Endothelial cell of umbilical vein (primary cell): ENCODE measurements around the gene ABTB1. TPM values are rescaled to one million over a fixed set of nuclear protein-coding genes. Genes with fewer than 3 reads are reported as not detected.

Source experiments
- BruUV-seq: library from RNA; stranded (reverse); fragments of 400-500 nt; replicated peaks from 2 replicates; lab custom pipeline; 2021; lab: Mats Ljungman, UMichigan
- CTCF ChIA-PET: fragments of 300-600, 350-600 bp; sonication (Branson Sonifier 250); formaldehyde crosslinking; loops from one replicate; lab custom pipeline; 2021; ENCODE audit warnings: antibody characterized with exemption, inconsistent platforms; lab: Charles Lee
- POLR2A ChIA-PET: fragments of 300-600, 350-600 bp; sonication (Branson Sonifier 250); formaldehyde crosslinking; loops from one replicate; lab custom pipeline; 2021; ENCODE audit warnings: antibody characterized with exemption, inconsistent platforms; lab: Charles Lee
- DNase-seq: peaks from one replicate; pipeline ENCODE4 v3.0.0-alpha.2; 2011; ENCODE audit warnings: low read depth, low spot score
- FAIRE-seq: peaks from 2 replicates; lab custom pipeline; 2011; peaks lifted over from hg19 to GRCh38; lab: Jason Lieb, UNC
- H2AFZ ChIP-seq: 2 replicates; pipeline ENCODE4 v1.6.0; 2012; ENCODE audit warnings: low read depth, low read length, control low read depth, inconsistent platforms
- H3K27ac ChIP-seq: 2 replicates; pipeline ENCODE4 v1.5.1; 2011; ENCODE audit warnings: low read depth, mild to moderate bottlenecking, control low read depth, low read length, moderate library complexity; ENCODE audit not compliant: insufficient read depth
- H3K27me3 ChIP-seq, 2 experiments: 2 replicates each; pipeline versions ENCODE4 v1.6.0 to v1.6.1; 2011; ENCODE audit warnings: low read length in 2 of 2, mixed read lengths in 1 of 2; ENCODE audit not compliant: control insufficient read depth in 2 of 2, insufficient read depth in 2 of 2
- H3K36me3 ChIP-seq, 2 experiments: 2 replicates in 1 of 2; 3 replicates in 1 of 2; pipeline ENCODE4 v1.5.1; 2011; ENCODE audit warnings: low read length in 2 of 2, mild to moderate bottlenecking in 1 of 2, moderate library complexity in 1 of 2; ENCODE audit not compliant: control insufficient read depth in 2 of 2, insufficient read depth in 2 of 2; ENCODE audit errors: extremely low read depth in 1 of 2
- H3K4me1 ChIP-seq: 3 replicates; pipeline ENCODE4 v1.5.1; 2011; ENCODE audit warnings: mild to moderate bottlenecking, low read length; ENCODE audit not compliant: control insufficient read depth, insufficient read depth; ENCODE audit errors: extremely low read depth
- H3K4me2 ChIP-seq: 2 replicates; pipeline ENCODE4 v1.6.1; 2011; ENCODE audit warnings: low read length, control low read depth, mixed read lengths; ENCODE audit not compliant: insufficient read depth
- H3K4me3 ChIP-seq, 3 experiments: fragments of 200-600 bp in 1 of 3; sonication (generic), shearing (Covaris generic) in 1 of 3; replicated peaks in 1 of 3; 2 replicates each; pipeline ENCODE4 v1.5.1; 2011 to 2016; ENCODE audit warnings: control low read depth in 3 of 3, low read length in 3 of 3, mild to moderate bottlenecking in 2 of 3, inconsistent platforms in 1 of 3, low read depth in 1 of 3, moderate library complexity in 1 of 3; ENCODE audit not compliant: insufficient read depth in 1 of 3
- H3K79me2 ChIP-seq: 2 replicates; pipeline ENCODE4 v1.6.0; 2012; ENCODE audit warnings: low read length, inconsistent platforms; ENCODE audit not compliant: control insufficient read depth, insufficient read depth
- H3K9ac ChIP-seq: replicated peaks from 2 replicates; pipeline ENCODE3; 2011; ENCODE audit warnings: low read length, control low read depth; ENCODE audit not compliant: insufficient read depth; ENCODE audit errors: extremely low read depth
- H3K9me1 ChIP-seq: replicated peaks from 3 replicates; pipeline ENCODE4 v1.6.0; 2011; ENCODE audit warnings: mild to moderate bottlenecking, low read length; ENCODE audit not compliant: control insufficient read depth, insufficient read depth; ENCODE audit errors: extremely low read depth
- H3K9me3 ChIP-seq: replicated peaks from 2 replicates; pipeline ENCODE4 v1.5.1; 2012; ENCODE audit warnings: low read length, inconsistent platforms; ENCODE audit not compliant: control insufficient read depth, insufficient read depth
- H4K20me1 ChIP-seq: replicated peaks from 2 replicates; pipeline ENCODE3; 2011; ENCODE audit warnings: mild to moderate bottlenecking, low read length; ENCODE audit not compliant: control insufficient read depth, insufficient read depth; ENCODE audit errors: extremely low read depth
- EZH2 ChIP-seq: IDR thresholded peaks from 2 replicates; pipeline ENCODE4 v1.6.1; 2012; ENCODE audit warnings: borderline replicate concordance, low read depth, mild to moderate bottlenecking, moderate library complexity, low read length, inconsistent platforms; ENCODE audit not compliant: severe bottlenecking
- FOS ChIP-seq: IDR thresholded peaks from 2 replicates; pipeline ENCODE4 v1.6.1; 2011; ENCODE audit warnings: mild to moderate bottlenecking, low read length, moderate library complexity, borderline replicate concordance; ENCODE audit not compliant: insufficient read depth
- GATA2 ChIP-seq: IDR thresholded peaks from 2 replicates; pipeline ENCODE4 v1.7.0; 2011; ENCODE audit warnings: low read depth, mild to moderate bottlenecking, moderate library complexity, mixed read lengths, low read length; ENCODE audit not compliant: insufficient read length, insufficient read depth
- JUN ChIP-seq: IDR thresholded peaks from 2 replicates; pipeline ENCODE4 v1.6.1; 2011; ENCODE audit warnings: borderline replicate concordance, low read depth; ENCODE audit not compliant: insufficient read length, insufficient read depth
- MYC ChIP-seq: IDR thresholded peaks from one replicate; pipeline ENCODE4 v1.6.1; 2011; ENCODE audit warnings: mild to moderate bottlenecking, low read depth, low read length
- POLR2A ChIP-seq: IDR thresholded peaks from 2 replicates; pipeline ENCODE4 v1.6.1; 2012; ENCODE audit warnings: low read depth, mild to moderate bottlenecking, control low read depth, low read length
- POLR2AphosphoS5 ChIP-seq: IDR thresholded peaks from 2 replicates; pipeline ENCODE4 v1.6.1; 2012; ENCODE audit warnings: low read depth, mild to moderate bottlenecking, control low read depth, low read length, moderate library complexity; ENCODE audit not compliant: insufficient read depth
- dilution Hi-C: fragments of 300-500 bp; cut with MboI; formaldehyde crosslinking; loops from one replicate; pipeline ENCODE4 v1.15.0; 2019; ENCODE audit warnings: low sequenced_read_pairs; ENCODE audit not compliant: extremely low pct_ligation_motif_present
- intact Hi-C: fragments of 100-400 bp; cut with micrococcal nuclease; formaldehyde crosslinking; loops from one replicate; pipeline ENCODE4 v1.10.0; 2022
- polyA plus RNA-seq, 4 experiments: library from polyadenylated mRNA; depleted of rRNA in 3 of 4; stranded (reverse) in 3 of 4; unstranded in 1 of 4; fragments of >200 nt; gene quantifications; 2 replicates each; pipeline versions ENCODE4 v1.2.1 to v1.2.3, GENCODE V29; 2011 to 2012; ENCODE audit warnings: missing spikeins in 1 of 4
- total RNA-seq: library from RNA; stranded (reverse); gene quantifications from 2 replicates; pipeline ENCODE4 v1.2.3, GENCODE V29; 2021
- TF ChIP-seq, protein P1 (sequence below): IDR thresholded peaks from 2 replicates; pipeline ENCODE4 v1.6.1; 2011; ENCODE audit not compliant: insufficient read depth, insufficient read length
- TF ChIP-seq, protein P2 (sequence below), 2 donors: IDR thresholded peaks; 1 replicate in 1 of 2; 2 replicates in 1 of 2; pipeline ENCODE4 v1.5.1; 2011; ENCODE audit warnings: low read length in 2 of 2, mild to moderate bottlenecking in 2 of 2, moderate library complexity in 2 of 2, control low read depth in 1 of 2, inconsistent platforms in 1 of 2, low read depth in 1 of 2; ENCODE audit not compliant: insufficient read depth in 1 of 2; ENCODE audit errors: extremely low read depth in 1 of 2

Gene ABTB1
- total and polyA plus RNA-seq, 2 donors (not counting 3 experiments of a cell fraction or from before 2014, with no cell fraction given): 15.2 to 25.1 TPM

DNA sequence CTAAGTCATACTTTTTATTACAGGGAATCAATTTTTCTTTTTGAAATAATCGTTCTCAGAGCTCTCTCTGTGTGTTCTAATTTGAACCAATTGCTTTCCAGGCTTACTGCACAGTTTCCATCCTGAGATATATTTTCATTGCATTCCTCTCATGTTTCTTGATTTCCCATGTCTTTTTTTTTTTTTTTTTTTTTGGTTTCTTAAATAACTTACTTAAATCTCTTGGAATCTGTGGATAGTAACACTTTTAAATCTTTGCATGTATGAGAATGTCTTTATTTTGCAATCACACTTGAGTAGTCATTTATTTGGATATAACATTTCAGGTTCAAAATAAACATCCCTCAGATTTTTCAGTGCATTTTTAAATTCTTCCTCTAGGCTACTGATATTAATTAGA lies 14.5 kb upstream of the ABTB1 start:
- ChIA-PET POLR2A (no interaction called here), CTCF (interaction anchor here (0.9 to 1.1 kb wide), 2 partner anchors 9 to 165 kb away, joined by 3 to 5 read pairs; no protein-coding TSS in a partner anchor)
- Histone ChIP-seq H3K4me3 (no peak overlapping the region), H3K36me3 (no peaks in the 10 kb centered on the region), H3K4me2 (no peak overlapping the region), H3K79me2 (no peaks in the 10 kb centered on the region), H2AFZ (no peak overlapping the region), H3K9me3 (no peaks in the 10 kb centered on the region), H3K9me1 (no peaks in the 10 kb centered on the region), H3K27ac (no peak overlapping the region), H3K9ac (no peak overlapping the region), H4K20me1 (no peaks in the 10 kb centered on the region), H3K4me1 (no peaks in the 10 kb centered on the region), H3K27me3 (peaks cover 0 to 6% of the 10 kb centered on the region in 2 experiments)
- FAIRE-seq (no peak), DNase-seq (no peak)
- TF ChIP-seq EZH2 (no peak), POLR2A (no peak)
- TF ChIP-seq, protein P1, sequence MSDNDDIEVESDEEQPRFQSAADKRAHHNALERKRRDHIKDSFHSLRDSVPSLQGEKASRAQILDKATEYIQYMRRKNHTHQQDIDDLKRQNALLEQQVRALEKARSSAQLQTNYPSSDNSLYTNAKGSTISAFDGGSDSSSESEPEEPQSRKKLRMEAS: no peak
- TF ChIP-seq, protein P2, sequence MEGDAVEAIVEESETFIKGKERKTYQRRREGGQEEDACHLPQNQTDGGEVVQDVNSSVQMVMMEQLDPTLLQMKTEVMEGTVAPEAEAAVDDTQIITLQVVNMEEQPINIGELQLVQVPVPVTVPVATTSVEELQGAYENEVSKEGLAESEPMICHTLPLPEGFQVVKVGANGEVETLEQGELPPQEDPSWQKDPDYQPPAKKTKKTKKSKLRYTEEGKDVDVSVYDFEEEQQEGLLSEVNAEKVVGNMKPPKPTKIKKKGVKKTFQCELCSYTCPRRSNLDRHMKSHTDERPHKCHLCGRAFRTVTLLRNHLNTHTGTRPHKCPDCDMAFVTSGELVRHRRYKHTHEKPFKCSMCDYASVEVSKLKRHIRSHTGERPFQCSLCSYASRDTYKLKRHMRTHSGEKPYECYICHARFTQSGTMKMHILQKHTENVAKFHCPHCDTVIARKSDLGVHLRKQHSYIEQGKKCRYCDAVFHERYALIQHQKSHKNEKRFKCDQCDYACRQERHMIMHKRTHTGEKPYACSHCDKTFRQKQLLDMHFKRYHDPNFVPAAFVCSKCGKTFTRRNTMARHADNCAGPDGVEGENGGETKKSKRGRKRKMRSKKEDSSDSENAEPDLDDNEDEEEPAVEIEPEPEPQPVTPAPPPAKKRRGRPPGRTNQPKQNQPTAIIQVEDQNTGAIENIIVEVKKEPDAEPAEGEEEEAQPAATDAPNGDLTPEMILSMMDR (IDR thresholded peaks at IDR 0.05; ENCODE audit: extremely low read depth in 1 of 2, insufficient read depth in 1 of 2, low read depth in 1 of 2, low read length in 2 of 2): no peak
- intact Hi-C loops: no loop called here
- BruUV-seq: no TSS peak
- dilution Hi-C loops: no loop called here

DNA sequence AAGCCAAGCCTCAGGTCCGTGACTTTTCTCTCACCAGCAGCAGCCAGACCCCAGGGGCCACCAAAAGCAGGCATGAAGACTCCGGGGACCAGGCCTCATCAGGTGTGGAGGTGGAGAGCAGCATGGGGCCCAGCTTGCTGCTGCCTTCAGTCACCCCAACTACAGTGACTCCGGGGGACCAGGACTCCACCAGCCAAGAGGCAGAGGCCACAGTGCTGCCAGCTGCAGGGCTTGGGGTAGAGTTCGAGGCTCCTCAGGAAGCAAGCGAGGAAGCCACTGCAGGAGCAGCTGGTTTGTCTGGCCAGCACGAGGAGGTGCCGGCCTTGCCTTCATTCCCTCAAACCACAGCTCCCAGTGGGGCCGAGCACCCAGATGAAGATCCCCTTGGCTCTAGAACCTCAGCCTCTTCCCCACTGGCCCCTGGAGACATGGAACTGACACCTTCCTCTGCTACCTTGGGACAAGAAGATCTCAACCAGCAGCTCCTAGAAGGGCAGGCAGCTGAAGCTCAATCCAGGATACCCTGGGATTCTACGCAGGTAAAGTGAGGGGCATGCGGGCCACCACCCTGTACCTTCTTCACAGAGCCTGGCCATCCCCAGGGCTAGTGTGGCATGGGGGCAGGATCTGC lies 12.0 kb upstream of the ABTB1 start:
- Histone ChIP-seq H3K9me3 (no peaks in the 10 kb centered on the region), H3K36me3 (no peaks in the 10 kb centered on the region), H3K27me3 (peaks cover 0 to 6% of the 10 kb centered on the region in 2 experiments), H3K27ac (no peak overlapping the region), H3K79me2 (no peaks in the 10 kb centered on the region), H4K20me1 (no peaks in the 10 kb centered on the region), H2AFZ (no peak overlapping the region), H3K4me3 (no peak overlapping the region), H3K4me1 (no peaks in the 10 kb centered on the region), H3K4me2 (no peak overlapping the region), H3K9me1 (no peaks in the 10 kb centered on the region), H3K9ac (no peak overlapping the region)
- POLR2A ChIA-PET: no interaction called here
- no TSS peak for BruUV-seq
- TF ChIP-seq, protein P2 (IDR thresholded peaks at IDR 0.05; ENCODE audit: extremely low read depth in 1 of 2, insufficient read depth in 1 of 2, low read depth in 1 of 2, low read length in 2 of 2): no peak
- TF ChIP-seq POLR2AphosphoS5: no peak
- TF ChIP-seq MYC: no peak
- TF ChIP-seq JUN: no peak
- no peak for TF ChIP-seq GATA2
- no peak for TF ChIP-seq FOS
- TF ChIP-seq, protein P1: no peak
- TF ChIP-seq POLR2A: no peak
- no peak for TF ChIP-seq EZH2
- dilution Hi-C loops (no loop called here), intact Hi-C loops (no loop called here)
- DNase-seq (no peak), FAIRE-seq (no peak)
- CTCF ChIA-PET: interaction anchor here (0.8 to 1.5 kb wide), 3 partner anchors 14 to 162 kb away, joined by 3 to 4 read pairs (median 3); partner anchors contain the start of gene MGLL
